Naive thymus-derived CD4-positive, alpha-beta T cell (primary cell): ENCODE measurements around the gene FKBP5. TPM values are rescaled to one million over a fixed set of nuclear protein-coding genes. Genes with fewer than 3 reads are reported as not detected.
A peak's percentile ranks its signal among the peaks of the same experiment; 100 is the strongest.
"Not testable (repeated sequence)": the region's sequence is repeated elsewhere in the genome, so short reads cannot be mapped to it uniquely, and the experiment has no call there.

Source experiments
- ATAC-seq: fragments of 150-1000 bp; cut with Tn5 transposase; 2 replicates; pipeline ENCODE4 v1.10.0; 2021; ENCODE audit warnings: mild to moderate bottlenecking, moderate library complexity
- CTCF ChIA-PET: fragments of 350-600 bp; sonication (Branson Sonifier 250); formaldehyde crosslinking; loops from one replicate; lab custom pipeline; 2021; ENCODE audit warnings: antibody characterized with exemption; lab: Charles Lee
- POLR2A ChIA-PET: fragments of 350-600 bp; sonication (Branson Sonifier 250); formaldehyde crosslinking; loops from one replicate; lab custom pipeline; 2021; ENCODE audit warnings: antibody characterized with exemption, inconsistent platforms; lab: Charles Lee
- DNase-seq, 9 donors: peaks; one replicate each; pipeline versions ENCODE4 v3.0.0 to v3.0.0-alpha.2; 2020 to 2022; ENCODE audit warnings: mixed read lengths in 1 of 9
- H3K27ac ChIP-seq: one replicate; pipeline ENCODE4 v1.7.0; 2013; ENCODE audit warnings: mild to moderate bottlenecking, low read depth, low read length, moderate library complexity
- H3K27me3 ChIP-seq, 2 donors: one replicate each; pipeline ENCODE4 v1.7.0; 2013; ENCODE audit warnings: low read length in 2 of 2, mild to moderate bottlenecking in 2 of 2, moderate library complexity in 2 of 2; ENCODE audit not compliant: control insufficient read depth in 2 of 2, insufficient read depth in 2 of 2
- H3K36me3 ChIP-seq, 3 experiments: 1 replicate in 2 of 3; 2 replicates in 1 of 3; pipeline ENCODE4 v1.7.0; 2013; ENCODE audit warnings: low read length in 3 of 3, mild to moderate bottlenecking in 3 of 3, moderate library complexity in 1 of 3; ENCODE audit not compliant: insufficient read depth in 3 of 3, control insufficient read depth in 2 of 3
- H3K4me1 ChIP-seq, 2 donors: one replicate each; pipeline ENCODE4 v1.7.0; 2013; ENCODE audit warnings: low read length in 2 of 2, mild to moderate bottlenecking in 2 of 2, moderate library complexity in 1 of 2; ENCODE audit not compliant: control insufficient read depth in 2 of 2, insufficient read depth in 2 of 2
- H3K4me3 ChIP-seq: 2 replicates; pipeline ENCODE4 v1.7.0; 2013; ENCODE audit warnings: mild to moderate bottlenecking, low read length
- H3K9me3 ChIP-seq, 3 experiments: 1 replicate in 2 of 3; 2 replicates in 1 of 3; pipeline ENCODE4 v1.7.0; 2013; ENCODE audit warnings: low read length in 3 of 3; ENCODE audit not compliant: control insufficient read depth in 2 of 3
- H3K27ac Mint-ChIP-seq, 9 donors: one replicate each; pipeline ENCODE4 v1.8.0; 2020 to 2022; ENCODE audit warnings: mixed read lengths in 9 of 9, mild to moderate bottlenecking in 8 of 9, moderate library complexity in 5 of 9, inconsistent platforms in 2 of 9
- H3K27me3 Mint-ChIP-seq, 5 donors: one replicate each; pipeline ENCODE4 v1.8.0; 2021 to 2022; ENCODE audit warnings: mixed read lengths in 5 of 5, mild to moderate bottlenecking in 1 of 5
- H3K36me3 Mint-ChIP-seq, 5 donors: one replicate each; pipeline ENCODE4 v1.8.0; 2020 to 2022; ENCODE audit warnings: mixed read lengths in 5 of 5, mild to moderate bottlenecking in 3 of 5, inconsistent platforms in 1 of 5
- H3K4me1 Mint-ChIP-seq, 7 donors: one replicate each; pipeline ENCODE4 v1.8.0; 2020 to 2022; ENCODE audit warnings: mixed read lengths in 7 of 7, mild to moderate bottlenecking in 3 of 7, inconsistent platforms in 1 of 7
- H3K4me3 Mint-ChIP-seq, 10 donors: one replicate each; pipeline ENCODE4 v1.8.0; 2020 to 2022; ENCODE audit warnings: mild to moderate bottlenecking in 10 of 10, mixed read lengths in 10 of 10, moderate library complexity in 6 of 10, inconsistent platforms in 2 of 10
- H3K9me3 Mint-ChIP-seq, 11 donors: one replicate each; pipeline ENCODE4 v1.8.0; 2020 to 2022; ENCODE audit warnings: mixed read lengths in 11 of 11, mild to moderate bottlenecking in 4 of 11, inconsistent platforms in 1 of 11, moderate library complexity in 1 of 11
- intact Hi-C, 2 donors: fragments of 100-400 bp; cut with micrococcal nuclease; formaldehyde crosslinking; loops; one replicate each; pipeline ENCODE4 v1.15.1; 2023
- polyA plus RNA-seq, 2 donors: library from polyadenylated mRNA; unstranded; fragments of 300-500 nt; fragmentation: Illumina TruSeq; gene quantifications; one replicate each; pipeline ENCODE4 v1.2.3, GENCODE V29; 2021
- total RNA-seq, 6 experiments: library from RNA in 5 of 6; stranded (reverse) in 5 of 6; gene quantifications; 1 replicate in 5 of 6; 2 replicates in 1 of 6; pipeline ENCODE4 v1.2.3 and lab custom pipeline; 2021 to 2026

The FKBP5 gene
- total and polyA plus RNA-seq, 7 experiments from 2014 or later = 56.7 to 324 (median 80.2) TPM

GRCh38 chr6:35706468-35706867 is 17.8 kb upstream of the FKBP5 start:
- H3K27ac Mint-ChIP-seq = no peak overlapping the region
- Histone ChIP-seq H3K27me3 (no peaks in the 10 kb centered on the region), H3K4me1 (no peaks in the 10 kb centered on the region), H3K4me3 (no peak overlapping the region), H3K9me3 (no peaks in the 10 kb centered on the region), H3K36me3 (no peaks in the 10 kb centered on the region), H3K27ac (no peak overlapping the region)
- DNase-seq (no peak), ATAC-seq (no peak)
- H3K36me3 Mint-ChIP-seq = peaks cover 2 to 8% (median 4%) of the 10 kb centered on the region in 5 donors
- peaks cover 6 to 16% (median 11%) of the 10 kb centered on the region in 7 donors for H3K4me1 Mint-ChIP-seq
- no peak overlapping the region for H3K4me3 Mint-ChIP-seq
- ChIA-PET POLR2A (interaction anchor here (0.7 kb wide), 1 partner anchor 60 kb away, joined by 3 read pairs; no protein-coding TSS in a partner anchor), CTCF (no interaction called here)
- H3K27me3 Mint-ChIP-seq = no peaks in the 10 kb centered on the region
- H3K9me3 Mint-ChIP-seq = peaks cover 0 to 5% (median 2%) of the 10 kb centered on the region in 11 donors
- intact Hi-C loops = no loop called here

- intact Hi-C loops = no loop called here
- Histone ChIP-seq H3K36me3 (no peaks in the 10 kb centered on the region), H3K27me3 (no peaks in the 10 kb centered on the region), H3K4me1 (no peaks in the 10 kb centered on the region), H3K9me3 (no peaks in the 10 kb centered on the region), H3K27ac (no peak overlapping the region), H3K4me3 (no peak overlapping the region)
- no peaks in the 10 kb centered on the region for H3K27me3 Mint-ChIP-seq
- ChIA-PET POLR2A (interaction anchor here (1.2 kb wide), 1 partner anchor 35 kb away, joined by 5 read pairs; no protein-coding TSS in a partner anchor), CTCF (no interaction called here)
- ATAC-seq (no peak), DNase-seq (no peak)
- peaks cover 0 to 6% (median 0%) of the 10 kb centered on the region in 7 donors for H3K4me1 Mint-ChIP-seq
- peaks cover 0 to 5% (median 4%) of the 10 kb centered on the region in 5 donors for H3K36me3 Mint-ChIP-seq
- no peak overlapping the region for H3K27ac Mint-ChIP-seq
- no peak overlapping the region for H3K4me3 Mint-ChIP-seq
- H3K9me3 Mint-ChIP-seq = peaks cover 0 to 5% (median 0%) of the 10 kb centered on the region in 11 donors
These were observed 14.8 kb upstream of the FKBP5 start for GRCh38 chr6:35703554-35703953.

- Histone ChIP-seq H3K4me1 (no peaks in the 10 kb centered on the region), H3K27ac (no peak overlapping the region), H3K4me3 (no peak overlapping the region), H3K27me3 (no peaks in the 10 kb centered on the region), H3K9me3 (no peaks in the 10 kb centered on the region), H3K36me3 (no peaks in the 10 kb centered on the region)
- Mint-ChIP-seq H3K36me3 (peaks cover 0 to 1% (median under 1%) of the 10 kb centered on the region in 5 donors), H3K27ac (peak overlapping the region in 3 of 9 donors; percentile 2 to 33 (median 2)), H3K27me3 (no peaks in the 10 kb centered on the region), H3K4me3 (no peak overlapping the region), H3K9me3 (peaks cover 0 to 4% (median 0%) of the 10 kb centered on the region in 11 donors), H3K4me1 (peaks cover 0 to 5% (median 0%) of the 10 kb centered on the region in 7 donors)
- DNase-seq (no peak), ATAC-seq (no peak)
- CTCF ChIA-PET = no interaction called here
- intact Hi-C loops = no loop called here
- POLR2A ChIA-PET = interaction anchor here (0.6 to 2.2 kb wide), 3 partner anchors 21 to 30 kb away, joined by 3 to 5 read pairs (median 3); no protein-coding TSS in a partner anchor
These were observed 10.1 kb upstream of the FKBP5 start for GRCh38 chr6:35698858-35699257.

- H3K27me3 ChIP-seq, H3K9me3 ChIP-seq, H3K36me3 ChIP-seq, CTCF ChIA-PET, H3K27ac ChIP-seq, H3K4me1 Mint-ChIP-seq, H3K4me1 ChIP-seq, H3K36me3 Mint-ChIP-seq, DNase-seq, H3K9me3 Mint-ChIP-seq, H3K4me3 Mint-ChIP-seq, H3K4me3 ChIP-seq, H3K27me3 Mint-ChIP-seq, ATAC-seq, POLR2A ChIA-PET, intact Hi-C loops: not testable (repeated sequence)
- peak overlapping the region in 2 of 9 donors; percentile 2 to 33 for H3K27ac Mint-ChIP-seq
These were observed 9.7 kb upstream of the FKBP5 start for GRCh38 chr6:35698430-35698829.

- CTCF ChIA-PET = interaction anchor here (0.6 kb wide), 1 partner anchor 72 kb away, joined by 6 read pairs; no protein-coding TSS in a partner anchor
- no peak for DNase-seq
- no peak overlapping the region for H3K27ac Mint-ChIP-seq
- H3K4me1 ChIP-seq = peaks cover 0 to 3% of the 10 kb centered on the region in 2 donors
- H3K36me3 ChIP-seq = no peaks in the 10 kb centered on the region
- no peak overlapping the region for H3K27ac ChIP-seq
- H3K36me3 Mint-ChIP-seq = peaks cover 0 to 2% (median 0%) of the 10 kb centered on the region in 5 donors
- ATAC-seq = no peak
- POLR2A ChIA-PET = no interaction called here
- no peaks in the 10 kb centered on the region for H3K9me3 Mint-ChIP-seq
- H3K27me3 ChIP-seq = no peaks in the 10 kb centered on the region
- peaks cover 0 to 9% (median 6%) of the 10 kb centered on the region in 7 donors for H3K4me1 Mint-ChIP-seq
- intact Hi-C loops = no loop called here
- no peak overlapping the region for H3K4me3 Mint-ChIP-seq
- H3K4me3 ChIP-seq = no peak overlapping the region
- H3K9me3 ChIP-seq = no peaks in the 10 kb centered on the region
- no peaks in the 10 kb centered on the region for H3K27me3 Mint-ChIP-seq
These were observed 5.7 kb upstream of the FKBP5 start for GRCh38 chr6:35694462-35694861.

DNA sequence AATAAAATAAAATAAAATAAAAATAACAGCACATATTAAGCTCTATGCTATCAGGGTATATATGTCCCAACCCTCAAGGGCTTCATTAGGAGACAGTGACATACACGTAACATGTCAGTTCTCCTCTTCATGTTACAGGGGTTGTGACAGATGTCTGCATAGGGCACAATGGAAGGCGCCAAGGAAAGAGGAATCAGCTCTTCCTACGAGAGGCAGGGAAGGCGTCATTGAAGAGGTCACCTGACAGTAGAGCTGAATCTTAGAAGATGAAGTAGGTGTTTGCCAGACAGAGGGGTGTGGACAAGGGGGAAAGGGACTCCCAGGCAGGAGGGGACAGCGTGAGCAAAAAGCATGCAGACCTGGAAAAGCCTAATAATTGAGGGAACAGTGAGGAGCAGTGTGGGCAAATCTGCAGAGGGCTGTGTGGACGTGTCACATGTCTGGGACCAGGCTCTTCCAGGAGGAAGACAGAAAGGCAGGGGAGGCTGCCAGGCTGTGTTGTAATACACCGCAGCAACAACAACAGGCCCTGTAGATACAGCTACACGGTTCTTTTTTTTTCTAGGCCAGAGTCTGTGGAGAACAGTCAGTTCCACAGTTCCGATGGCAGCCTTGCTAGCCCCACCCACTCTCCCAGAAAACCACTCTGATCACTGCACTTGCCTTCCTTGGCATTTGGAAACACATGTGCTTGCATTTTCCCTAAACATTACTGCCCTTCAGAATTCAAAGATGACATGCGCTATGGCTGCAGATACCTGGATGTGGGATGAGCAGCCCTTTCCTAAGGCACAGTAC is 2.5 kb upstream of the FKBP5 start:
- no peaks in the 10 kb centered on the region for H3K9me3 Mint-ChIP-seq
- H3K4me3 Mint-ChIP-seq = no peak overlapping the region
- peaks cover 0 to 5% (median 2%) of the 10 kb centered on the region in 5 donors for H3K36me3 Mint-ChIP-seq
- Histone ChIP-seq H3K4me3 (no peak overlapping the region), H3K27me3 (no peaks in the 10 kb centered on the region), H3K9me3 (no peaks in the 10 kb centered on the region), H3K4me1 (peaks cover 3 to 5% of the 10 kb centered on the region in 2 donors), H3K36me3 (peaks cover 0 to 4% (median 0%) of the 10 kb centered on the region in 3 experiments), H3K27ac (peak overlapping the region; percentile 35)
- H3K27ac Mint-ChIP-seq = peak overlapping the region in 8 of 9 donors; percentile 23 to 82 (median 60)
- CTCF ChIA-PET = interaction anchor here (0.6 to 1.7 kb wide), 2 partner anchors 44 to 67 kb away, joined by 4 to 5 read pairs; no protein-coding TSS in a partner anchor
- no peaks in the 10 kb centered on the region for H3K27me3 Mint-ChIP-seq
- H3K4me1 Mint-ChIP-seq = peaks cover 6 to 16% (median 9%) of the 10 kb centered on the region in 7 donors
- no peak for DNase-seq
- ATAC-seq = no peak
- intact Hi-C loops = no loop called here
- POLR2A ChIA-PET = interaction anchor here (0.5 to 1.2 kb wide), 3 partner anchors 37 to 937 kb away, joined by 3 to 4 read pairs (median 3); no protein-coding TSS in a partner anchor
